Heart left ventricle (tissue), 16 donors: ENCODE results near the gene DIRAS1. TPM values are rescaled to one million over a fixed set of nuclear protein-coding genes. Genes with fewer than 3 reads are reported as not detected.

Experiments used
- ATAC-seq, 4 donors: fragments of 200-7000 bp; cut with Tn5 transposase; one replicate each; pipeline ENCODE4 v1.9.1; 2020 to 2022; ENCODE audit warnings: moderate library complexity in 4 of 4, mild to moderate bottlenecking in 3 of 4, moderate number of reproducible peaks in 1 of 4
- DNase-seq, 5 donors: peaks; one replicate each; pipeline ENCODE4 v3.0.0-alpha.2; 2020
- H3K27ac ChIP-seq, 12 donors: fragments of 200-600 bp; sonication (generic) in 4 of 12; one replicate each; pipeline versions ENCODE4 v1.5.0 to v1.8.0; 2016 to 2022; ENCODE audit warnings: mild to moderate bottlenecking in 2 of 12
- H3K27me3 ChIP-seq, 9 donors: fragments of 200-600 bp; sonication (generic) in 2 of 9; one replicate each; pipeline versions ENCODE4 v1.5.1 to v1.8.0; 2016 to 2022; ENCODE audit warnings: mild to moderate bottlenecking in 3 of 9
- H3K36me3 ChIP-seq, 9 donors: fragments of 200-600 bp; sonication (generic) in 2 of 9; one replicate each; pipeline versions ENCODE4 v1.5.0 to v1.8.0; 2018 to 2022; ENCODE audit warnings: mild to moderate bottlenecking in 2 of 9
- H3K4me1 ChIP-seq, 12 donors: fragments of 200-600 bp; sonication (generic) in 4 of 12; one replicate each; pipeline versions ENCODE4 v1.5.0 to v1.8.0; 2016 to 2022; ENCODE audit warnings: mild to moderate bottlenecking in 3 of 12
- H3K4me3 ChIP-seq, 12 donors: fragments of 200-600 bp; sonication (generic) in 4 of 12; one replicate each; pipeline versions ENCODE4 v1.5.0 to v1.8.0; 2017 to 2022; ENCODE audit warnings: mild to moderate bottlenecking in 9 of 12, moderate library complexity in 4 of 12
- H3K9me3 ChIP-seq, 12 donors: fragments of 200-600 bp; sonication (generic) in 4 of 12; one replicate each; pipeline versions ENCODE4 v1.5.0 to v1.8.0; 2016 to 2022; ENCODE audit warnings: mild to moderate bottlenecking in 1 of 12
- CTCF ChIP-seq, 12 donors: fragments of 200-600 bp; sonication (generic) in 4 of 12; IDR thresholded peaks; one replicate each; pipeline versions ENCODE4 v1.5.0 to v1.8.0; 2018 to 2022; ENCODE audit warnings: antibody characterized with exemption in 12 of 12, mild to moderate bottlenecking in 5 of 12
- POLR2A ChIP-seq, 2 donors: fragments of 450-650 bp; IDR thresholded peaks; one replicate each; pipeline ENCODE4 v1.6.1; 2017; ENCODE audit warnings: antibody characterized with exemption in 2 of 2, mild to moderate bottlenecking in 2 of 2, moderate library complexity in 2 of 2
- WGBS, 4 donors: extraction: QIAGEN DNeasy Blood & Tissue Kit in 2 of 4; methylation state at CpG; one replicate each; pipeline versions ENCODE4 v1.1.5 to v1.1.7; 2013 to 2018; 5-methylcytosine and 5-hydroxymethylcytosine counted together
- intact Hi-C, 10 donors: fragments of 100-400 bp; cut with DNase I; formaldehyde crosslinking; loops; one replicate each; pipeline versions ENCODE4 v1.11.1 to v1.14.2; 2022
- polyA plus RNA-seq, 2 donors: library from polyadenylated mRNA; stranded (reverse); fragments of 200-250 nt; gene quantifications; one replicate each; pipeline ENCODE4 v1.2.3, GENCODE V29; 2013
- total RNA-seq, 9 donors: library from RNA; depleted of rRNA in 2 of 9; stranded (reverse); fragments of >200 nt in 2 of 9; fragmentation: NEBNext Ultra II Directional in 3 of 9; extraction: Animal tissue kit (Norgen Biotek cat#: 25700) in 3 of 9; gene quantifications; one replicate each; pipeline versions ENCODE4 v1.1.0 to v1.2.4, GENCODE V29; 2016 to 2023
- donor health status: ischemic (EF 13 %, LVEDD 7.1; RV severe dilation, severe dysfunction).
- donor health status: healthy with polysubstance abuse.
- donor health status: DM: no; HTN: yes; CAD: no.
- donor health status: DM: no; HTN: no; CAD: no.
- donor health status: ischemic (EF 25% LVEDD 6.9; RV normal size, moderate dysfunction).
- donor health status: ischemic (EF 25% LVEDD 5.7; RV mildly dilated, moderate dysfunction).
- donor health status: healthy.
- donor health status: DM: yes; HTN: yes; CAD: no.
- donor health status: ischemic (EF 35%, LVEDD 5.7; RV mildly dilated, moderate dysfunction).
- donor health status: nonischemic (EF 11% LVEDD 7.7; RV severe dilation, severe dysfunction).
- donor health status: DM: yes; HTN: yes; CAD: no.
- donor health status: PGD.
- donor health status: ischemic (EF 29% LVEDD 5.4; RV normal size, mild dysfunction).
- donor health status: nonischemic (EF 23%, LVEDD 6.1; RV moderate dilation, normal function).

Gene DIRAS1
- total and polyA plus RNA-seq, 11 donors, result 77.4 to 191 (median 142) TPM

DNA sequence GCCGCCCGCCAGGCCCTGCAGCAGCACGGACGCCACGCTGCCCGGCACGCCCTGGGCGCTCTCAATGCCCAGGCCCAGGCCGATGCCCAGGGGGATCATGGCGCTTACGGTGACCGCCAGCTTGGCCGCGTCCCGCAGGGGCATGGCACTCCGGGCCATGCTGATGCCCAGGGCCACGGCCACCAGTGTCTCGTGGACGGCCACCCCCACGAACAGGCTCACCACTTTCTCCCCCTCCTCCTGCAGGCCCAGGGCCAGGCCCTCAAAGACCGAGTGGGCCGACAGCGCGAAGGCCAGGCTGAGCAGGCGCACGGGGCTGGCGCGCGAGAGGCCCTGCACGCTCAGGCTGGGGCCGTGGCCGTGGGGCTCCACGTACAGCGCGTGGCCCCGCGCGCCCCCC is 11.7 kb upstream of the DIRAS1 start:
- Histone ChIP-seq H3K27me3 (peaks cover 0 to 2% (median 0%) of the 10 kb centered on the region in 9 donors), H3K27ac (no peak overlapping the region), H3K4me1 (peaks cover 0 to 4% (median 0%) of the 10 kb centered on the region in 12 donors), H3K36me3 (peaks cover 0 to 49% (median 10%) of the 10 kb centered on the region in 9 donors), H3K4me3 (no peak overlapping the region), H3K9me3 (peaks cover 0 to 4% (median 0%) of the 10 kb centered on the region in 12 donors)
- intact Hi-C loops, result no loop called here
- TF ChIP-seq POLR2A (IDR thresholded peaks at IDR 0.05), result no peak
- no peak for TF ChIP-seq CTCF (IDR thresholded peaks at IDR 0.05)
- DNase-seq (no peak), ATAC-seq (no peak)
- 96 to 100% (median 96%) methylated on average over 3 to 38 of the region's 38 CpGs for WGBS, 4 donors

DNA sequence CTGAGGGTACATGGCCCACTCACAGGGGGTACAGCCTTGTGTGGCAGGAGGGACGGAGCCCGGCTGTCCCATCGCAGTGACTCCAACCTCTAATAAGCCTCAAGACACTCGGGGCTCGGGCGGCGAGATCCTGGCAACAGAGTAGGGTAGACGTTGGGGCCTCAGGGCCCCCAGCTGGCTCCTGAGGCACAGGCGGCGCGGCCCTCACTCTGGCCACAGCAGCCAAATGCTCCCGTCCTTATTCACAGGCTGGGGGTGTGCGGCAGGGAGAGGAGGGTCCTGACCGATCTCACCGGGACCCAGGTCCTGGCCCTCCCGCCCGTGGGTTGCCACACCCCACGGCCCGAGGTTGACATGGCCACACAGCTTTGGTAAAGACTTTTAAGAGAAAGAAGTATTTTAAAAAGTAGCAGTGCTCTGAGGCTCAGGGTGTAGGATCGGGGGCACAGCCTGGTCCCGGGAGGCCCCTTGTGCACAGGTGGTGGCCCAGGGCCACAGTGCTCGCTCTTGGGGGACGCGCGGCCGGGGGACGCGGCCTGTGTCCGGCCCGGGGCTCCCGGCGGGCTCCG is 11.1 kb upstream of the DIRAS1 start:
- ATAC-seq (no peak), DNase-seq (peak in 1 of 5 donors; percentile 13)
- TF ChIP-seq CTCF (IDR thresholded peaks at IDR 0.05), result no peak
- TF ChIP-seq POLR2A (IDR thresholded peaks at IDR 0.05), result no peak
- no peak overlapping the region for H3K4me3 ChIP-seq
- peaks cover 0 to 4% (median 0%) of the 10 kb centered on the region in 12 donors for H3K9me3 ChIP-seq
- intact Hi-C loops, result no loop called here
- H3K27ac ChIP-seq, result no peak overlapping the region
- H3K4me1 ChIP-seq, result peaks cover 0 to 4% (median 0%) of the 10 kb centered on the region in 12 donors
- H3K27me3 ChIP-seq, result peaks cover 0 to 7% (median 1%) of the 10 kb centered on the region in 9 donors
- 94 to 97% (median 96%) methylated on average over 33 of the region's 33 CpGs for WGBS, 4 donors
- peaks cover 0 to 49% (median 10%) of the 10 kb centered on the region in 9 donors for H3K36me3 ChIP-seq

GRCh38 chr19:2731181-2731995 is 10.2 kb upstream of the DIRAS1 start:
- DNase-seq (peak in 1 of 5 donors; percentile 51), ATAC-seq (no peak)
- peaks cover 0 to 15% (median 9%) of the 10 kb centered on the region in 9 donors for H3K27me3 ChIP-seq
- 83 to 89% (median 87%) methylated on average over 32 to 41 of the region's 41 CpGs for WGBS, 4 donors
- peaks cover 0 to 1% (median 0%) of the 10 kb centered on the region in 12 donors for H3K9me3 ChIP-seq
- intact Hi-C loops, result no loop called here
- H3K4me3 ChIP-seq, result no peak overlapping the region
- H3K36me3 ChIP-seq, result peaks cover 0 to 44% (median 9%) of the 10 kb centered on the region in 9 donors
- peaks cover 0 to 4% (median 0%) of the 10 kb centered on the region in 12 donors for H3K4me1 ChIP-seq
- TF ChIP-seq POLR2A (IDR thresholded peaks at IDR 0.05) (no peak), CTCF (IDR thresholded peaks at IDR 0.05) (no peak)
- no peak overlapping the region for H3K27ac ChIP-seq
